Activated T-helper 1 cell treated with anti-CD3 and anti-CD28 coated beads, Interleukin-12 subunit alpha, Interleukin-12 subunit beta, Interleukin-2, Interleukin-4 antibody, amounts not matched to agents 30 ng/mL and 10 ng/mL and 1 ng/mL, durations not matched to agents 14 hours and 24 hours and 36 hours (primary cell): ENCODE data around the gene TMEM43. TPM values are rescaled to one million over a fixed set of nuclear protein-coding genes. Genes with fewer than 3 reads are reported as not detected.

Experiments
- DNase-seq: peaks from one replicate; pipeline ENCODE4 v3.0.0; 2021; ENCODE audit warnings: low spot score
- H3K27ac Mint-ChIP-seq: one replicate; pipeline ENCODE4 v1.8.0; 2021; ENCODE audit warnings: mild to moderate bottlenecking, mixed read lengths
- H3K27me3 Mint-ChIP-seq: one replicate; pipeline ENCODE4 v1.8.0; 2022; ENCODE audit warnings: mild to moderate bottlenecking, moderate library complexity, mixed read lengths; ENCODE audit not compliant: insufficient read depth
- H3K36me3 Mint-ChIP-seq: one replicate; pipeline ENCODE4 v1.8.0; 2021; ENCODE audit warnings: low read depth, mixed read lengths
- H3K4me1 Mint-ChIP-seq: one replicate; pipeline ENCODE4 v1.8.0; 2021; ENCODE audit warnings: low read depth, mixed read lengths
- H3K4me3 Mint-ChIP-seq: one replicate; pipeline ENCODE4 v1.8.0; 2021; ENCODE audit warnings: mild to moderate bottlenecking, moderate library complexity, mixed read lengths
- H3K9me3 Mint-ChIP-seq: one replicate; pipeline ENCODE4 v1.8.0; 2021; ENCODE audit warnings: mixed read lengths
- intact Hi-C: fragments of 100-400 bp; cut with micrococcal nuclease; formaldehyde crosslinking; loops from one replicate; pipeline ENCODE4 v1.15.1; 2024
- total RNA-seq: library from RNA; stranded (reverse); gene quantifications from 2 replicates; pipeline ENCODE4 v1.2.3, GENCODE V29; 2022

TMEM43 gene
- total RNA-seq, 1 donor from 2014 or later = 40.4 TPM

DNA sequence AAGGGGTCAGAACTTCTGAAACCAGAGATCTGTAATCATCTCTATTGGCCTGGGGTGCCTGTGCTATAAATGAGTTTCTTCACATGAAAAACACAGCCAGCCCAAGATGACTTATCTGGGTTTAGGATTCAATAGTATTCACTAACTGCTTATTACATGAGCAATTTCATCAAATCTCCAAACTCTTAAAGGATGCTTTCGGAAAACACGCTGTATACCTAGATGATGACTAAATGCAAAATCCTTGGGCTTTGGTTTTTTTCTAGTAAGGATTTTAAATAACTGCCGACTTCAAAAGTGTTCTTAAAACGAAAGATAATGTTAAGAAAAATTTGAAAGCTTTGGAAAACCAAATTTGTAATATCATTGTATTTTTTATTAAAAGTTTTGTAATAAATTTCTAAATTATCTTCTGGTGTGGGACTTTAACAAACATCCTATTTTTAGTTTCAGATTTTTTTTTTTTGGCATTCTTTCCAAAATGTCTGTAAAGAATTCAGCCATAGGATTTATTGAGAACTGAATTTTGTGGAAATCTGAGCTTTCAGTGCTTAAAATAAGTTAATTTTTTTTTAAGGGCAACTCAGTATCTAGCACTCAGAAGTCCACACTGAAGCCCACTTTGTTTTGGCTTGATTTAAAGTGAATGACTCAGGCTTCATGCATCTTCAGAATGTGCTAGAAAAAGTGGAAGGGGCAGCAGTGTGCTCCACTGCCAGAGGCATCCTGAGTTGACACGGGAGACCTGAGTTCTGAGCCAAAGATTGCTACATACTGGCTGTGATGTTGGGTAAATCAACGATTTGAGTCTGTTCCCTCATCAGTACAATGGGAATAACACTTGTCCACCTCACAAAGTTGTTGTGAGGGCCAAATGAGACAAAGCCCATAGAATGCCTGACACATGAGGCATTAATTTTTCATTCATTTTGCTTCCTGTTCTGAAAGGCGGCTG is 18.7 kb downstream of the TMEM43 start:
- peaks cover 41% of the 10 kb centered on the region for H3K36me3 Mint-ChIP-seq
- peak overlapping the region; percentile 93 for H3K27ac Mint-ChIP-seq
- peak overlapping the region; percentile 65 for H3K4me3 Mint-ChIP-seq

DNA sequence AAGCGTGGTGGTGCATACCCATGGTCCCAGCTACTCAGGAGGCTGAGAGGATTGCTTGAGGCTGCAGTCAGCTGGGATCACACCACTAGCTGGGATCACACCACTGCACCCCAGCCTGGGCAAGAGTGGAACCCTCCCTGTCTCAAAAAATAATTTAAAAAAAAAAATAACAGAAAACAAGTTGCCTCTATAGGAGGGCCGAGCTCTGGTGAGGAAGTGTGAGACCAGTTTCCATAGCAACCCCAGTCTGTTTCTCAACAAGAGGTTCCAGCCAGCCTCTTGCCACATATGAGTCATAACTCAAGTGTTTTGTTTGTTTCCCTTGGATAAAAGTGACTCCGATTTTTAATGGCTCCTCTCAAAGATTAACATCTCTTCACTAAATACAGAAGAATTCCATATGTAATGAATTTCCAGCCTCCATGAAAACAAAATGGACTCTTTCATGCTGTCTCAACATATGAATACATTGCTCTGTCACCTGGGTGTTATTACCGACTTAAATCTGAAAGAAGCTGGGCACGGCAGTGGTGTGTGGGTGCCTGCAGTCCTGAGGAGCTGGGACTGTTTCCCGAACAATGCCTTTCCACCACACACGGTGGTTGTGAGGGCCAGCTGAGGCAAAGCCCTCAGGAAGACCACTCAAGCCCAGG is 19.7 kb downstream of the TMEM43 start:
- intact Hi-C loops = loop anchor here (1.0 kb wide), 6 partner anchors 20 to 288 kb away; partner anchors contain the start of genes CHCHD4, LSM3, SLC6A6 and XPC
- H3K4me3 Mint-ChIP-seq = peak overlapping the region; percentile 64
- peaks cover 59% of the 10 kb centered on the region for H3K4me1 Mint-ChIP-seq
- peak overlapping the region; percentile 93 for H3K27ac Mint-ChIP-seq
- H3K9me3 Mint-ChIP-seq = no peaks in the 10 kb centered on the region
- peaks cover 36% of the 10 kb centered on the region for H3K36me3 Mint-ChIP-seq
- H3K27me3 Mint-ChIP-seq = no peaks in the 10 kb centered on the region
- DNase-seq = peak; percentile 75

More for the DNA sequence above, 18.7 kb downstream of the TMEM43 start:
- Mint-ChIP-seq H3K27me3 (no peaks in the 10 kb centered on the region), H3K4me1 (peaks cover 59% of the 10 kb centered on the region), H3K9me3 (no peaks in the 10 kb centered on the region)
- no peak for DNase-seq
- intact Hi-C loops = loop anchor here (1.0 to 2.0 kb wide), 7 partner anchors 19 to 803 kb away; partner anchors contain the start of genes CHCHD4, LSM3, NR2C2 and SLC6A6

GRCh38 chr3:14145236-14145635 is 20.4 kb downstream of the TMEM43 start:
- no peaks in the 10 kb centered on the region for H3K27me3 Mint-ChIP-seq
- intact Hi-C loops = no loop called here

DNA sequence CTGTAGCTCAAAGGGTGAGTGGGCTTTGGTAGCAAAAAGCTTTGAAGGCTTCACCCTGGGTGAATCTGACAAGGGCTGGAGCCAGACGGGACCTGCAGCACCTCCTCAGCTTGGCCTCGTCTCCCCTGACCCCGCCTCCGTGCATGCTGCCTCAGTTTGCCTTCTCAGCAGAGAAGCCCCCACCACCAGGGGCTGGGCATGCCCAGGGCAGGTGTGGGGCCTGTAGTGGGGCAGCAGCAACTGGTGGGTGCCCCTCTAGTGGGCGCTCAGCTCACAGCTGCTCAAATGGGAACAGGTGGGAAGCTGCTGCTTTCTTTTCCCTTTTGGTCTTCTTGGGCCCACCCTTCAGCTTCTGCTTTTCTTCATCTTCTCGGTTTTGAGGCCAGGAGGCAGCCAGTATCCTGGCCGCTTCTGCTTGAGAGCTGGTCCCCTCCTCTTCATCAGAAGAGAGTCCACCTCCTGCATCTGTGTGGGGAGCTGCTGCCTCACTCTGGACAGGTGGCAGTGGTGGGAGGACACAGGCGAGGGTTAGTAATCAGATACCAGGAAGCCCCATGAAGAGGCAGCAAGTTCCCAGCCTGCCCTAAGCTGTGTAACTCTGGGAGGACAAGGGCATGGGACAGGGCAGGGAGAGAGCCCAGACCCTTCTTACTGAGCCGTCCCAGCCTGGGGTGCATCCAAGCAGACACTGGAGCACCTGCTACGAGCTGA is 21.0 kb downstream of the TMEM43 start:
- intact Hi-C loops = no loop called here
- H3K27me3 Mint-ChIP-seq = no peaks in the 10 kb centered on the region
- H3K27ac Mint-ChIP-seq = peak overlapping the region; percentile 70
- peaks cover 38% of the 10 kb centered on the region for H3K36me3 Mint-ChIP-seq
- no peak for DNase-seq
- no peaks in the 10 kb centered on the region for H3K9me3 Mint-ChIP-seq
- H3K4me3 Mint-ChIP-seq = no peak overlapping the region
- H3K4me1 Mint-ChIP-seq = peaks cover 54% of the 10 kb centered on the region

More at GRCh38 chr3:14145236-14145635, 20.4 kb downstream of the TMEM43 start:
- Mint-ChIP-seq H3K4me1 (peaks cover 59% of the 10 kb centered on the region), H3K36me3 (peaks cover 37% of the 10 kb centered on the region), H3K9me3 (no peaks in the 10 kb centered on the region), H3K4me3 (no peak overlapping the region), H3K27ac (peak overlapping the region; percentile 93)
- DNase-seq = no peak

GRCh38 chr3:14146381-14147065 is 21.7 kb downstream of the TMEM43 start:
- Mint-ChIP-seq H3K27me3 (no peaks in the 10 kb centered on the region), H3K9me3 (no peaks in the 10 kb centered on the region), H3K27ac (peak overlapping the region; percentile 70), H3K4me3 (no peak overlapping the region), H3K4me1 (peaks cover 47% of the 10 kb centered on the region), H3K36me3 (peaks cover 34% of the 10 kb centered on the region)
- DNase-seq = no peak
- intact Hi-C loops = no loop called here

GRCh38 chr3:14147066-14147435 is 22.2 kb downstream of the TMEM43 start:
- Mint-ChIP-seq H3K9me3 (no peaks in the 10 kb centered on the region), H3K4me1 (peaks cover 41% of the 10 kb centered on the region), H3K36me3 (peaks cover 29% of the 10 kb centered on the region), H3K27ac (peak overlapping the region; percentile 70), H3K4me3 (no peak overlapping the region), H3K27me3 (no peaks in the 10 kb centered on the region)
- DNase-seq = no peak
- intact Hi-C loops = no loop called here

DNA sequence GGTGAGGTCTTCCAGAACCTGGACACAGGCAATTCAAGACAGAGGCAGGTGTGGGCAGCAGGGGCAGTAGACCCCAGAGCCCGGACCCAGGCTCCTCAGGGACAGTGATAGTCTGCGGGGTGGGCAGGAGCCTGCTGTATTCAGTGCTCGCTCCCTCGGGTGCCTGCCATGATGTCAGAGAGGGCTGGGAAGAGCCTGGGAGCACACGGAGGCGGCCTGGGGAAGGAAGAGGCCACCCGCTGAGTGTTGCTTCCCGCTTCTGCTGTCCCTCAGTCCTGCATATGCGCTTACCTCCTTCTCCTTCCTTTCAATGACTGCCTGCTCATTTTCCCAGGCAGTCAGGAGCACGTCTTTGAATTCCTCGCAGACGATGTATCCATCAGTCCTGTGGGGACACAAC is 22.8 kb downstream of the TMEM43 start:
- peak overlapping the region; percentile 70 for H3K27ac Mint-ChIP-seq
- H3K9me3 Mint-ChIP-seq = no peaks in the 10 kb centered on the region
- no peak for DNase-seq
- H3K27me3 Mint-ChIP-seq = no peaks in the 10 kb centered on the region
- H3K4me3 Mint-ChIP-seq = no peak overlapping the region
- peaks cover 28% of the 10 kb centered on the region for H3K36me3 Mint-ChIP-seq
- peaks cover 36% of the 10 kb centered on the region for H3K4me1 Mint-ChIP-seq
- intact Hi-C loops = no loop called here

GRCh38 chr3:14148041-14148985 is 23.5 kb downstream of the TMEM43 start:
- H3K27me3 Mint-ChIP-seq = no peaks in the 10 kb centered on the region
- peaks cover 25% of the 10 kb centered on the region for H3K36me3 Mint-ChIP-seq
- no peaks in the 10 kb centered on the region for H3K9me3 Mint-ChIP-seq
- DNase-seq = no peak
- H3K4me3 Mint-ChIP-seq = no peak overlapping the region
- H3K27ac Mint-ChIP-seq = no peak overlapping the region
- intact Hi-C loops = no loop called here
- peaks cover 29% of the 10 kb centered on the region for H3K4me1 Mint-ChIP-seq

DNA sequence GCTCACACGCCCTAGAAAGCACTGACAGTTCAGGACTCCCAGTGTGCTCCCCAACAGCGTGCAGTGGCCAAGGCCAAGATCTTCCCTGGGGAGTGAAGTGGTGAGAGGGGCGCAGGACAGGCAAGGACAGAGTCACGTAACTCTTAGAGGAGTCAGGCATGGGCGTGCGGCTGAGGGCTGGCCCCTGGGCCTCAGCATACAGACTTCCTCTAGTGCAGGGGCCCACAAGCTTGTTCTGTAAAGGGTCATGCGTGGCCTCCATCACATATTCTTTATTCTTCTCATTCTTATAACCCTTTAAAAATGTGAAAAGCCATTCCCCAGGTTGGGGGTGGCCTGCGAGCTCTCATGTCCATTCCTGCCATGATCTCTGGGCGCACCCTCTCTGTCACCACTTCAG is 25.2 kb downstream of the TMEM43 start:
- Mint-ChIP-seq H3K27ac (no peak overlapping the region), H3K27me3 (no peaks in the 10 kb centered on the region), H3K36me3 (peaks cover 38% of the 10 kb centered on the region), H3K4me3 (no peak overlapping the region), H3K4me1 (peaks cover 12% of the 10 kb centered on the region), H3K9me3 (no peaks in the 10 kb centered on the region)
- DNase-seq = no peak
- intact Hi-C loops = no loop called here

GRCh38 chr3:14150491-14151230 is 25.8 kb downstream of the TMEM43 start:
- peak overlapping the region; percentile 6 for H3K27ac Mint-ChIP-seq
- no peak overlapping the region for H3K4me3 Mint-ChIP-seq
- H3K27me3 Mint-ChIP-seq = no peaks in the 10 kb centered on the region
- no peak for DNase-seq
- peaks cover 36% of the 10 kb centered on the region for H3K36me3 Mint-ChIP-seq
- intact Hi-C loops = no loop called here
- peaks cover 8% of the 10 kb centered on the region for H3K4me1 Mint-ChIP-seq
- H3K9me3 Mint-ChIP-seq = no peaks in the 10 kb centered on the region

DNA sequence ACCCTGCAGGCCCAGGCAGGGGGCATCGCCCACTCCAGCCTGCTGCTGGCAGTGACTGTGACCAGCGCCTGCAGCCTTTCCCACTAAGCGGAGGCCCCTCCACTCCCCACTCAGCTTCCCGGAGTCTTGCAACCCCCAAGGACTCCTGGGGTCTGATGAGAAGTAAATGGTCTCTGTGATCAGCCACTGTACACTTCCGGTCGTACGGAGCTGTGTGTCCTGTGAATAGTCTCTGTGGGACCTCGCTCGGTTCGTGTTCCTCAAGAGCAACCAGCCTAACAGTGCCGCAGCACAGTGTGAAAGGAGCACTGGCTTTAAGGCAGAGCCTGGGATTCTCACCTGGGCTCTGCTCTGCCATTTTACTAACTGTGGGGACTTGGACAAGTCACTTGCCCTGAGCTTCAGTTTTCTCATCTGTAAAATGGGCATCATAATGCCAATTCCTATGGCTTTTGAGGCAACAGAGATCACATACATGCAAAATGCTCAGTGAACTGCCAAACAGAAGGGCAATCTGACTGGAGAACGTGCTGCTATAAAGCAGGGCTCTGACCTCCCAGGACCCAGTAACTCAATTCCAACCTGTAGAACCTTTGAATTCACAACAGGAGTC is 26.7 kb downstream of the TMEM43 start:
- H3K27ac Mint-ChIP-seq = no peak overlapping the region
- peaks cover 35% of the 10 kb centered on the region for H3K36me3 Mint-ChIP-seq
- no peaks in the 10 kb centered on the region for H3K27me3 Mint-ChIP-seq
- no peak for DNase-seq
- H3K4me3 Mint-ChIP-seq = no peak overlapping the region
- H3K9me3 Mint-ChIP-seq = no peaks in the 10 kb centered on the region
- intact Hi-C loops = no loop called here
- H3K4me1 Mint-ChIP-seq = no peaks in the 10 kb centered on the region
